Gastroesophageal sphincter (tissue), 4 donors: Measurements from ENCODE around the gene GSTK1. TPM values are rescaled to one million over a fixed set of nuclear protein-coding genes. Genes with fewer than 3 reads are reported as not detected.

Experiments used
- ATAC-seq: fragments of 150-250 bp; one replicate; pipeline ENCODE4 v1.9.1; 2016; ENCODE audit warnings: mild to moderate bottlenecking, moderate library complexity
- H3K27ac ChIP-seq, 4 donors: fragments of 200-600 bp; sonication (generic) in 3 of 4; 1 replicate in 3 of 4; 2 replicates in 1 of 4; pipeline ENCODE4 v1.5.1; 2016 to 2019
- H3K27me3 ChIP-seq: fragments of 200-600 bp; sonication (generic); one replicate; pipeline ENCODE4 v1.5.1; 2019
- H3K36me3 ChIP-seq, 2 donors: fragments of 200-600 bp; sonication (generic); one replicate each; pipeline ENCODE4 v1.5.1; 2019; ENCODE audit warnings: control low read depth in 1 of 2
- H3K4me1 ChIP-seq, 3 donors: fragments of 200-600 bp; sonication (generic); 1 replicate in 2 of 3; 2 replicates in 1 of 3; pipeline ENCODE4 v1.5.1; 2016 to 2019; ENCODE audit warnings: control low read depth in 2 of 3
- H3K4me3 ChIP-seq, 2 donors: fragments of 200-600 bp; sonication (generic); one replicate each; pipeline ENCODE4 v1.5.1; 2019; ENCODE audit warnings: mild to moderate bottlenecking in 1 of 2, moderate library complexity in 1 of 2
- H3K9me3 ChIP-seq, 3 donors: fragments of 200-600 bp; sonication (generic); one replicate each; pipeline ENCODE4 v1.5.1; 2017 to 2019; ENCODE audit warnings: control low read depth in 2 of 3
- EP300 ChIP-seq: sonication (generic); formaldehyde crosslinking; IDR thresholded peaks from one replicate; pipeline ENCODE4 v1.6.1; 2017; ENCODE audit warnings: antibody characterized with exemption, mild to moderate bottlenecking
- POLR2A ChIP-seq, 2 donors: fragments of 450-650 bp; IDR thresholded peaks; one replicate each; pipeline ENCODE4 v1.6.1; 2017; ENCODE audit warnings: antibody characterized with exemption in 2 of 2, mild to moderate bottlenecking in 2 of 2, moderate library complexity in 1 of 2
- POLR2AphosphoS5 ChIP-seq: sonication (generic); formaldehyde crosslinking; IDR thresholded peaks from one replicate; pipeline ENCODE4 v1.6.1; 2017; ENCODE audit warnings: antibody characterized with exemption
- whole genome bisulfite sequencing, 2 donors: methylation state at CpG; one replicate each; pipeline ENCODE4 v1.1.5; 2018; ENCODE audit warnings: low coverage in 1 of 2; 5-methylcytosine and 5-hydroxymethylcytosine counted together
- total RNA-seq, 4 donors: library from RNA; depleted of rRNA; stranded (reverse); fragments of >200 nt; gene quantifications; one replicate each; pipeline ENCODE4 v1.1.0, GENCODE V29; 2016
- TF ChIP-seq, protein P1 (sequence below), 4 experiments: fragments of 200-600 bp in 2 of 4; fragments of 450-650 bp in 2 of 4; sonication (generic) in 1 of 4; IDR thresholded peaks; one replicate each; pipeline ENCODE4 v1.5.1; 2017 to 2019; ENCODE audit warnings: antibody characterized with exemption in 4 of 4, mild to moderate bottlenecking in 2 of 4, moderate library complexity in 2 of 4

GSTK1 gene
- total RNA-seq, 4 donors from 2014 or later = 98.1 to 128 (median 120) TPM

DNA sequence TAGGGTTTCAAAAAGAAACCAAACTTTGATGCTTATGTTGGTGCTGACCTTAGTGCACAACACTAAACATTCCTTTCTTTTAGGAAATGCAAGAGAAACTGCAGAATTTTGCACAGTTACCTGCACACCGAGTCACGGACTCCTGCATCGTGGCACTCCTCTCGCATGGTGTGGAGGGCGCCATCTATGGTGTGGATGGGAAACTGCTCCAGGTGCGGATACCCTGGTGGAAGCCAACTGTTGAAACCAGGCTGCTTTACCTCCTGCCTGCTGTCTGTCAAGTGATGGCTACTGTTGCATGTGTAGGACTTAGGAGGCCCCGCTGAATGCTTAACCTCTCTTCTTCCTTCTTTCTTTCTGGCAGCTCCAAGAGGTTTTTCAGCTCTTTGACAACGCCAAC lies 36.6 kb downstream of the GSTK1 start:
- Histone ChIP-seq H3K9me3 (no peaks in the 10 kb centered on the region), H3K4me1 (peaks cover 0 to 28% (median 0%) of the 10 kb centered on the region in 3 donors), H3K36me3 (peaks cover 0 to 100% of the 10 kb centered on the region in 2 donors), H3K4me3 (no peak overlapping the region), H3K27me3 (no peaks in the 10 kb centered on the region), H3K27ac (no peak overlapping the region)
- TF ChIP-seq POLR2A (IDR thresholded peaks at IDR 0.05) (no peak), POLR2AphosphoS5 (no peak)
- TF ChIP-seq, protein P1, sequence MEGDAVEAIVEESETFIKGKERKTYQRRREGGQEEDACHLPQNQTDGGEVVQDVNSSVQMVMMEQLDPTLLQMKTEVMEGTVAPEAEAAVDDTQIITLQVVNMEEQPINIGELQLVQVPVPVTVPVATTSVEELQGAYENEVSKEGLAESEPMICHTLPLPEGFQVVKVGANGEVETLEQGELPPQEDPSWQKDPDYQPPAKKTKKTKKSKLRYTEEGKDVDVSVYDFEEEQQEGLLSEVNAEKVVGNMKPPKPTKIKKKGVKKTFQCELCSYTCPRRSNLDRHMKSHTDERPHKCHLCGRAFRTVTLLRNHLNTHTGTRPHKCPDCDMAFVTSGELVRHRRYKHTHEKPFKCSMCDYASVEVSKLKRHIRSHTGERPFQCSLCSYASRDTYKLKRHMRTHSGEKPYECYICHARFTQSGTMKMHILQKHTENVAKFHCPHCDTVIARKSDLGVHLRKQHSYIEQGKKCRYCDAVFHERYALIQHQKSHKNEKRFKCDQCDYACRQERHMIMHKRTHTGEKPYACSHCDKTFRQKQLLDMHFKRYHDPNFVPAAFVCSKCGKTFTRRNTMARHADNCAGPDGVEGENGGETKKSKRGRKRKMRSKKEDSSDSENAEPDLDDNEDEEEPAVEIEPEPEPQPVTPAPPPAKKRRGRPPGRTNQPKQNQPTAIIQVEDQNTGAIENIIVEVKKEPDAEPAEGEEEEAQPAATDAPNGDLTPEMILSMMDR (IDR thresholded peaks at IDR 0.05) = peak; percentile 13 to 56 (median 23)
- 31 to 68% methylated on average over 4 to 7 of the region's 8 CpGs for WGBS, 2 donors
- no peak for ATAC-seq

GRCh38 chr7:143300959-143301935 lies 38.0 kb downstream of the GSTK1 start:
- Histone ChIP-seq H3K4me3 (no peak overlapping the region), H3K36me3 (peaks cover 0 to 100% of the 10 kb centered on the region in 2 donors), H3K4me1 (peaks cover 0 to 19% (median 0%) of the 10 kb centered on the region in 3 donors), H3K9me3 (no peaks in the 10 kb centered on the region), H3K27ac (no peak overlapping the region), H3K27me3 (no peaks in the 10 kb centered on the region)
- 47 to 52% methylated on average over 8 of the region's 8 CpGs for WGBS, 2 donors
- ATAC-seq = no peak
- TF ChIP-seq EP300 (no peak), POLR2A (IDR thresholded peaks at IDR 0.05) (no peak)

GRCh38 chr7:143303733-143304132 lies 40.5 kb downstream of the GSTK1 start:
- Histone ChIP-seq H3K9me3 (no peaks in the 10 kb centered on the region), H3K4me1 (peaks cover 0 to 10% (median 0%) of the 10 kb centered on the region in 3 donors), H3K27ac (no peak overlapping the region), H3K4me3 (no peak overlapping the region), H3K27me3 (no peaks in the 10 kb centered on the region), H3K36me3 (peaks cover 0 to 100% of the 10 kb centered on the region in 2 donors)
- ATAC-seq = no peak
- TF ChIP-seq POLR2AphosphoS5 (no peak), POLR2A (IDR thresholded peaks at IDR 0.05) (no peak), EP300 (no peak)
- TF ChIP-seq, protein P1 (IDR thresholded peaks at IDR 0.05) = no peak
- 81 to 91% methylated on average over 2 to 10 of the region's 10 CpGs for WGBS, 2 donors

- H3K36me3 ChIP-seq = peaks cover 0 to 94% of the 10 kb centered on the region in 2 donors
- no peak overlapping the region for H3K27ac ChIP-seq
- H3K27me3 ChIP-seq = no peaks in the 10 kb centered on the region
- no peak for ATAC-seq
- H3K4me3 ChIP-seq = no peak overlapping the region
- H3K4me1 ChIP-seq = peaks cover 0 to 7% (median 0%) of the 10 kb centered on the region in 3 donors
- WGBS, 2 donors = 86% methylated on average over 4 of the region's 6 CpGs; no CpG with 5 or more reads in 1 of the 2 donors
- TF ChIP-seq POLR2AphosphoS5 (no peak), EP300 (no peak), POLR2A (IDR thresholded peaks at IDR 0.05) (no peak)
- TF ChIP-seq, protein P1 (IDR thresholded peaks at IDR 0.05) = no peak
- no peaks in the 10 kb centered on the region for H3K9me3 ChIP-seq
Measured at GRCh38 chr7:143304938-143305337, 41.7 kb downstream of the GSTK1 start.

- peaks cover 0 to 7% (median 0%) of the 10 kb centered on the region in 3 donors for H3K4me1 ChIP-seq
- ATAC-seq = no peak
- peaks cover 0 to 89% of the 10 kb centered on the region in 2 donors for H3K36me3 ChIP-seq
- H3K9me3 ChIP-seq = no peaks in the 10 kb centered on the region
- 55 to 75% methylated on average over 3 to 10 of the region's 10 CpGs for WGBS, 2 donors
- H3K27me3 ChIP-seq = no peaks in the 10 kb centered on the region
- no peak overlapping the region for H3K4me3 ChIP-seq
- TF ChIP-seq EP300 = no peak
- TF ChIP-seq, protein P1 (IDR thresholded peaks at IDR 0.05) = peak; percentile 25 to 74 (median 54)
- TF ChIP-seq POLR2AphosphoS5 = no peak
- H3K27ac ChIP-seq = no peak overlapping the region
Measured at GRCh38 chr7:143305423-143306070, 42.3 kb downstream of the GSTK1 start.
